GM19238 (cell line): ENCODE data around the gene DOCK3.
"Not testable (repeated sequence)": the region's sequence is repeated elsewhere in the genome, so short reads cannot be mapped to it uniquely, and the experiment has no call there.

Source experiments
- DNase-seq: peaks from one replicate; pipeline ENCODE4 v3.0.0; 2011; ENCODE audit warnings: low spot score; ENCODE audit not compliant: insufficient read length

Gene DOCK3

GRCh38 chr3:50790894-50791293 lies 116.2 kb downstream of the DOCK3 start:
- not testable (repeated sequence) for DNase-seq

- no peak for DNase-seq
Measured at GRCh38 chr3:50792568-50792967, 117.8 kb downstream of the DOCK3 start.

GRCh38 chr3:50803805-50804204 lies 129.1 kb downstream of the DOCK3 start:
- DNase-seq, result not testable (repeated sequence)

- DNase-seq, result not testable (repeated sequence)
Measured at GRCh38 chr3:50804376-50804775, 129.6 kb downstream of the DOCK3 start.

GRCh38 chr3:50805321-50805720 lies 130.6 kb downstream of the DOCK3 start:
- no peak for DNase-seq

- DNase-seq, result no peak
Measured at GRCh38 chr3:50806031-50806430, 131.3 kb downstream of the DOCK3 start.

- DNase-seq, result no peak
Measured at GRCh38 chr3:50806806-50807205, 132.1 kb downstream of the DOCK3 start.

GRCh38 chr3:50807266-50807665 lies 132.5 kb downstream of the DOCK3 start:
- DNase-seq, result no peak

GRCh38 chr3:50811893-50812292 lies 137.2 kb downstream of the DOCK3 start:
- DNase-seq, result no peak

GRCh38 chr3:50815844-50816243 lies 141.1 kb downstream of the DOCK3 start:
- no peak for DNase-seq

GRCh38 chr3:50816894-50817293 lies 142.2 kb downstream of the DOCK3 start:
- DNase-seq, result no peak

- DNase-seq, result no peak
Measured at GRCh38 chr3:50817756-50818529, 143.2 kb downstream of the DOCK3 start.

- DNase-seq, result no peak
Measured at GRCh38 chr3:50819882-50820281, 145.2 kb downstream of the DOCK3 start.

GRCh38 chr3:50825841-50826240 lies 151.1 kb downstream of the DOCK3 start:
- DNase-seq, result no peak

- no peak for DNase-seq
Measured at GRCh38 chr3:50830451-50830850, 155.7 kb downstream of the DOCK3 start.

GRCh38 chr3:50831009-50831408 lies 156.3 kb downstream of the DOCK3 start:
- not testable (repeated sequence) for DNase-seq

GRCh38 chr3:50840983-50841489 lies 166.3 kb downstream of the DOCK3 start:
- no peak for DNase-seq

- DNase-seq, result no peak
Measured at GRCh38 chr3:50848308-50848707, 173.6 kb downstream of the DOCK3 start.

- DNase-seq, result no peak
Measured at GRCh38 chr3:50850639-50851511, 176.1 kb downstream of the DOCK3 start.

GRCh38 chr3:50853936-50854335 lies 179.2 kb downstream of the DOCK3 start:
- DNase-seq, result no peak

- DNase-seq, result no peak
Measured at GRCh38 chr3:50862221-50862620, 187.5 kb downstream of the DOCK3 start.
